Endodermal cell (in vitro differentiated cells): ENCODE measurements around the gene FBXW7. TPM values are rescaled to one million over a fixed set of nuclear protein-coding genes. Genes with fewer than 3 reads are reported as not detected.

Experiments used
- DNase-seq: peaks from one replicate; pipeline ENCODE4 v3.0.0-alpha.2; 2017
- H3K27ac ChIP-seq: 2 replicates; pipeline ENCODE4 v1.5.1; 2013; ENCODE audit warnings: mild to moderate bottlenecking, low read depth, low read length, moderate library complexity
- H3K27me3 ChIP-seq: 2 replicates; pipeline ENCODE4 v1.6.1; 2013; ENCODE audit warnings: mild to moderate bottlenecking, low read length, moderate library complexity; ENCODE audit not compliant: insufficient read depth, control insufficient read depth, poor library complexity, severe bottlenecking
- H3K36me3 ChIP-seq: 2 replicates; pipeline ENCODE4 v1.7.0; 2013; ENCODE audit warnings: mild to moderate bottlenecking, low read length, moderate library complexity; ENCODE audit not compliant: control insufficient read depth, insufficient read depth
- H3K4me1 ChIP-seq: one replicate; pipeline ENCODE4 v1.7.0; 2013; ENCODE audit warnings: low read length; ENCODE audit not compliant: control insufficient read depth, insufficient read depth
- H3K4me3 ChIP-seq: 2 replicates; pipeline ENCODE4 v1.5.1; 2013; ENCODE audit warnings: mild to moderate bottlenecking, low read length, moderate library complexity
- H3K9ac ChIP-seq: 2 replicates; pipeline ENCODE4 v1.6.1; 2013; ENCODE audit warnings: mild to moderate bottlenecking, low read length, moderate library complexity; ENCODE audit not compliant: poor library complexity, severe bottlenecking; ENCODE audit errors: extremely low read depth
- H3K9me3 ChIP-seq: 2 replicates; pipeline ENCODE4 v1.6.1; 2013; ENCODE audit warnings: mild to moderate bottlenecking, low read length, moderate library complexity; ENCODE audit not compliant: control insufficient read depth
- H3K27ac Mint-ChIP-seq: 2 replicates; pipeline ENCODE4 v1.8.0; 2020; ENCODE audit warnings: mixed read lengths
- H3K27me3 Mint-ChIP-seq: 2 replicates; pipeline ENCODE4 v1.8.0; 2021; ENCODE audit warnings: mild to moderate bottlenecking, mixed read lengths; ENCODE audit not compliant: insufficient read depth
- H3K36me3 Mint-ChIP-seq: 2 replicates; pipeline ENCODE4 v1.8.0; 2020; ENCODE audit warnings: low read depth, mixed read lengths
- H3K4me1 Mint-ChIP-seq: 2 replicates; pipeline ENCODE4 v1.8.0; 2020; ENCODE audit warnings: mixed read lengths
- H3K4me3 Mint-ChIP-seq: 2 replicates; pipeline ENCODE4 v1.8.0; 2020; ENCODE audit warnings: mild to moderate bottlenecking, moderate library complexity, mixed read lengths
- H3K9me3 Mint-ChIP-seq: 2 replicates; pipeline ENCODE4 v1.8.0; 2020; ENCODE audit warnings: mild to moderate bottlenecking, mixed read lengths
- WGBS, 2 experiments: methylation state at CpG; one replicate each; pipeline versions ENCODE4 v1.1.5 to v1.1.7; 2013; ENCODE audit warnings: missing lambda C conversion rate in 2 of 2, mixed read lengths in 1 of 2; ENCODE audit not compliant: insufficient coverage in 1 of 2, insufficient read length in 1 of 2; 5-methylcytosine and 5-hydroxymethylcytosine counted together
- total RNA-seq, 2 donors: library from RNA; stranded (reverse); fragmentation: NEBNext Ultra II Directional in 1 of 2; extraction: Animal tissue kit (Norgen Biotek cat#: 25700) in 1 of 2; gene quantifications; 2 replicates in 1 of 2; 3 replicates in 1 of 2; pipeline ENCODE4 v1.2.1, GENCODE V29; 2021
- TF ChIP-seq, protein P1 (sequence below): fragments of 200-600 bp; sonication (generic); conservative IDR thresholded peaks from 2 replicates; pipeline ENCODE4 v1.5.0; 2021; ENCODE audit warnings: antibody characterized with exemption, mild to moderate bottlenecking

Gene FBXW7
- total RNA-seq, 2 donors from 2014 or later, result 34.3 to 34.4 TPM

GRCh38 chr4:152524427-152524826 is 11.5 kb downstream of the FBXW7 start:
- Mint-ChIP-seq H3K27me3 (peaks cover 16% of the 10 kb centered on the region), H3K36me3 (peaks cover 7% of the 10 kb centered on the region), H3K27ac (no peak overlapping the region), H3K4me1 (peaks cover 47% of the 10 kb centered on the region), H3K4me3 (no peak overlapping the region), H3K9me3 (no peaks in the 10 kb centered on the region)
- Histone ChIP-seq H3K36me3 (no peaks in the 10 kb centered on the region), H3K9me3 (no peaks in the 10 kb centered on the region), H3K9ac (no peak overlapping the region), H3K4me3 (no peak overlapping the region), H3K27ac (no peak overlapping the region), H3K27me3 (peaks cover 3% of the 10 kb centered on the region), H3K4me1 (peaks cover 5% of the 10 kb centered on the region)
- TF ChIP-seq, protein P1, sequence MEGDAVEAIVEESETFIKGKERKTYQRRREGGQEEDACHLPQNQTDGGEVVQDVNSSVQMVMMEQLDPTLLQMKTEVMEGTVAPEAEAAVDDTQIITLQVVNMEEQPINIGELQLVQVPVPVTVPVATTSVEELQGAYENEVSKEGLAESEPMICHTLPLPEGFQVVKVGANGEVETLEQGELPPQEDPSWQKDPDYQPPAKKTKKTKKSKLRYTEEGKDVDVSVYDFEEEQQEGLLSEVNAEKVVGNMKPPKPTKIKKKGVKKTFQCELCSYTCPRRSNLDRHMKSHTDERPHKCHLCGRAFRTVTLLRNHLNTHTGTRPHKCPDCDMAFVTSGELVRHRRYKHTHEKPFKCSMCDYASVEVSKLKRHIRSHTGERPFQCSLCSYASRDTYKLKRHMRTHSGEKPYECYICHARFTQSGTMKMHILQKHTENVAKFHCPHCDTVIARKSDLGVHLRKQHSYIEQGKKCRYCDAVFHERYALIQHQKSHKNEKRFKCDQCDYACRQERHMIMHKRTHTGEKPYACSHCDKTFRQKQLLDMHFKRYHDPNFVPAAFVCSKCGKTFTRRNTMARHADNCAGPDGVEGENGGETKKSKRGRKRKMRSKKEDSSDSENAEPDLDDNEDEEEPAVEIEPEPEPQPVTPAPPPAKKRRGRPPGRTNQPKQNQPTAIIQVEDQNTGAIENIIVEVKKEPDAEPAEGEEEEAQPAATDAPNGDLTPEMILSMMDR, result no peak
- no peak for DNase-seq
- 71 to 91% methylated on average over 1 to 2 of the region's 3 CpGs for WGBS, 2 experiments

- no peaks in the 10 kb centered on the region for H3K9me3 ChIP-seq
- peaks cover 3% of the 10 kb centered on the region for H3K27me3 ChIP-seq
- H3K9me3 Mint-ChIP-seq, result no peaks in the 10 kb centered on the region
- no peak overlapping the region for H3K4me3 ChIP-seq
- no peak overlapping the region for H3K4me3 Mint-ChIP-seq
- WGBS, 2 experiments, result 89% methylated on average over 1 of the region's 1 CpG; no CpG with 5 or more reads in 1 of the 2 experiments
- peaks cover 5% of the 10 kb centered on the region for H3K4me1 ChIP-seq
- no peak overlapping the region for H3K27ac Mint-ChIP-seq
- H3K27ac ChIP-seq, result no peak overlapping the region
- H3K36me3 Mint-ChIP-seq, result peaks cover 9% of the 10 kb centered on the region
- peaks cover 21% of the 10 kb centered on the region for H3K27me3 Mint-ChIP-seq
- TF ChIP-seq, protein P1, result no peak
- DNase-seq, result no peak
- H3K4me1 Mint-ChIP-seq, result peaks cover 47% of the 10 kb centered on the region
- H3K9ac ChIP-seq, result no peak overlapping the region
- H3K36me3 ChIP-seq, result no peaks in the 10 kb centered on the region
These were observed 12.2 kb downstream of the FBXW7 start for GRCh38 chr4:152523731-152524130.

GRCh38 chr4:152522754-152523153 is 13.1 kb downstream of the FBXW7 start:
- Histone ChIP-seq H3K36me3 (no peaks in the 10 kb centered on the region), H3K27ac (no peak overlapping the region), H3K4me3 (no peak overlapping the region), H3K9ac (no peak overlapping the region), H3K4me1 (peaks cover 3% of the 10 kb centered on the region), H3K27me3 (peaks cover 3% of the 10 kb centered on the region), H3K9me3 (no peaks in the 10 kb centered on the region)
- 67 to 83% methylated on average over 2 of the region's 2 CpGs for WGBS, 2 experiments
- no peak for DNase-seq
- peaks cover 9% of the 10 kb centered on the region for H3K36me3 Mint-ChIP-seq
- H3K4me1 Mint-ChIP-seq, result peaks cover 43% of the 10 kb centered on the region
- H3K4me3 Mint-ChIP-seq, result no peak overlapping the region
- TF ChIP-seq, protein P1, result no peak
- no peak overlapping the region for H3K27ac Mint-ChIP-seq
- H3K9me3 Mint-ChIP-seq, result no peaks in the 10 kb centered on the region
- H3K27me3 Mint-ChIP-seq, result peaks cover 21% of the 10 kb centered on the region
